ENCODE measurements around the gene NAB1. TPM values are rescaled to one million over a fixed set of nuclear protein-coding genes. Genes with fewer than 3 reads are reported as not detected.
A peak's percentile ranks its signal among the peaks of the same experiment; 100 is the strongest.
"Not testable (repeated sequence)": the region's sequence is repeated elsewhere in the genome, so short reads cannot be mapped to it uniquely, and the experiment has no call there.

NAB1 gene
- total RNA-seq (10 to 100 TPM; 72.0 to 88.1 TPM), polyA plus RNA-seq (ENCODE audit: insufficient read length in 2 of 2) (10 to 100 TPM; 35.8 to 41.0 TPM)
- long read RNA-seq, donor 1, partial matches to known transcripts: 0 of 3 reads
- long read RNA-seq, donor 1, other reads (novel, unspliced or antisense): 0 of 3 reads
- long read RNA-seq, donor 2: 0 reads
- long read RNA-seq, donor 3, partial matches to known transcripts: 0 of 2 reads
- long read RNA-seq, donor 3, other reads (novel, unspliced or antisense): 0 of 2 reads
- long read RNA-seq, donor 4, partial matches to known transcripts: 8 of 11 reads
- long read RNA-seq, donor 4, other reads (novel, unspliced or antisense): 0 of 11 reads

DNA sequence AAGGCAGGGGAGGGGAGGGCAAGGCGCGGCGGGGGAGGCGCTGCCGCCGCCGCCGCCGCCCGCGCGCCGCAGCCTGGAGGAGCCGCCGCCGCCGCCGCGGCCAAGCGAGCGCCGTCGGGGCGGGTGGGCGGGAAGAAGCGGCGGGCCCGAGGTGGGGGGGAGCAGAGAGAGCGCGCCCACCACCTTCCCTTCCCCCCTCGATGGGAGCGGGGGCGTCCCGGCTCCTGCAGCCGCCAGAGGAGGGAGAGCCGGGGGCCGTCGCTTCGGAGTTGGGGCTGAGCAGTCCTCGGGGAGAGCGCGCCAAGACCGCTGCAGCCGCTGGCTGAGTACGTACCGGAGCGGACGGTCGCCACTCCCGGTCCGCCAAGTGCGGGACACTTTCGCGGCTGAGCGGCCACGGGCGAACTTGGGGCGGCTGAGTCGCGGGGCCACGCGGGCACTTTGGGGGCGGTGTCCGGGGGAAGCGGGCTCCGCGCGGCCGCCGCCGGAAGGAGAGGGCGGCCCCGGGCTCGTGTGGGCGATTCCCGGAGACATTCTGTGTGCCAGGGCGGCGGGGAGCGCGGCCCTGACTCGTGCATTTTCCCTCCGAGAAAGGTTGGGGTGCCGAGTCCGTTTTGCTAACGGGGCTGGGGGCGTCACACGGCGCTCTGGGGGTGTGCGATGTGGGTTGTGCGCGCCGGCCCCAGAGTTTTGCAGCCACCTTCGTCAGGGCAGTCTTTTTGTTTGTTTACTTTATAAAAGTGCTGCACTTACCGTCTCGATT, at the start of gene NAB1:
NAB1 (plus strand) TSS at position 49 of the 763 bp plus-strand sequence. CDS start 10,094 bp downstream, outside the sequence.
- H3K4me1 ChIP-seq (ENCODE audit: control insufficient read depth, insufficient read depth, low read length): peaks cover 13% of the 10 kb centered on the region
- 0% methylated on average over 72 of the region's 95 CpGs for WGBS (ENCODE audit: insufficient coverage)

DNA sequence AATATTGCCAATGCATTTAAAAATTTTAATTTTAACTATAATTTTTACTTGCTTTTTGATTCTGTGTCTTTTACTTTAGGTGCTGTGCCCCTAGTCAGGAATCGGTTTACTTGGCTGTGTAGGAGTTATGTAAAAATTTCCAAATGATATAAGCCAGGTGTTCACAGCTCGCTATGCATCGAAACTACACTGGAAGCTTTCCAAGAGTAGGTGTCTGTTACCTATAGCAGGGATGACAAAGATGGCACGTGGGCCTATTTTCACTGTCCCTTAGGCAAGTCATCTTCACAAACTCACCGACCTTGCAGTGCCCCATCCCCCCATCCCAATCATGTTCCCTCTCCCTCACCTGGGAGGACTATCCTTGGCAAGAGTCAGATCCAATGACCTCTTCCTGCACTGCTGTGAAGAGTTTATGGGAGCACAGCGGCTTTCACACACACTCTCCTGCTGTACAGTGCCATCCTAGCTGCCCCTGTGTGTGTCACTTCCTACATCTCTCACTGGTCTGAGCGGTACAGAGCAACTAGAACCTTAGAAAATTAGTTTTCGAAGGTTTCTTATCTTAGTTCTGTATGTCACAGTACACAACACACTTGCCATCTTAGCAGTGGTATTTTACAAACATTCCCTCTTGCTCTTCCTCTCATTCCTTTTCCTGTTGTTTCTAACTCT, 49.2 kb upstream of the NAB1 start:
- Histone ChIP-seq H3K27ac (ENCODE audit: low read depth, low read length) (no peak overlapping the region), H3K9me3 (ENCODE audit: control insufficient read depth, insufficient read depth, low read length) (no peaks in the 10 kb centered on the region), H3K27me3 (ENCODE audit: control insufficient read depth, insufficient read depth, low read length) (no peaks in the 10 kb centered on the region), H3K4me1 (ENCODE audit: control insufficient read depth, insufficient read depth, low read length) (no peaks in the 10 kb centered on the region), H3K4me3 (ENCODE audit: low read depth, low read length) (no peak overlapping the region), H3K36me3 (ENCODE audit: control insufficient read depth, insufficient read depth, low read length) (no peaks in the 10 kb centered on the region)
- DNase-seq (ENCODE audit: low read depth in 4 of 6, low spot score in 6 of 6): no peak
- WGBS (ENCODE audit: insufficient coverage): 83% methylated on average over 6 of the region's 8 CpGs

More for the DNA sequence above, at the start of gene NAB1:
- Histone ChIP-seq H3K27me3 (ENCODE audit: control insufficient read depth, insufficient read depth, low read length) (no peaks in the 10 kb centered on the region), H3K36me3 (ENCODE audit: control insufficient read depth, insufficient read depth, low read length) (no peaks in the 10 kb centered on the region), H3K27ac (ENCODE audit: low read depth, low read length) (peak within 1 kb of the TSS; percentile 93), H3K4me3 (ENCODE audit: low read depth, low read length) (peak within 1 kb of the TSS; percentile 84), H3K9me3 (ENCODE audit: control insufficient read depth, insufficient read depth, low read length) (no peaks in the 10 kb centered on the region)
- DNase-seq (ENCODE audit: low read depth in 4 of 6, low spot score in 6 of 6): peak in 4 of 6 donors; percentile 39 to 86 (median 62)

DNA sequence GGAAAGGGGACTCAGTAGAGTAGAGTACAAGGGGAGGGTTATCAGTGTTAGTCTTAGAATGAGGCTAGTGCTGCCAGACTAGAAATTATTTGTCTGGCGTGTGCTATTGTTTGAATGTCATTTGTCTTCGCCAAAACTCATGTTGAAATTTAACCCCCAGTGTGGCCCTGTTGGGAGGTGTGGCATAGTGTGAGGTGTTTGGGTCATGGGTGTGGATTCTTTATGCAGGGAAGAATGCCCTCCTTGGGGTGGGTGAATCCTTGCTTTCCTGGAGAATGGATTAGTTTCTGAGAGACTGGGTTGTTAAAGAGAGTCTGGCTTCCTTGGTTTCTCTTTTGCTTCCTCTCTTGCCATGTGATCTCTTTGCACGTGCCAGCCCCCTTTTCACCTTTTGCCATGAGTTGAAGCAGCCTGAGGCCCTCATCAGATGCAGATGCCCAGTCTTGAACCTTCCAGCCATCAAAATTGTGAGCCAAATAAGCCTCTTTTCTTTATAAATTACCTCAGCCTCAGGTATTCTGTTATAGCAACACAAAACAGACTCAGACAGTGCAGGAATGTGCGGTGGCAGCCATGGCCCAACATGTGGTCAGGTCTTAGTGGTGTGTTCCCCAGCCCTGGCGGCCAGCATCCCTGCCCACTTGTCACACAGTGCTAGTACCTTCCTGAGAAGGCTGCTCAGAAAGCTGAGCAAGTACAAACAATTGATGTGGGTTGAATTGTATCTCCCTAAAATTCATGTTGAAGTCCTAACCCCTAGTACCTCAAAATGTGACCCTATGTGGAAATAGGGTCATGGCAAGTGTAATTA, 48.4 kb upstream of the NAB1 start:
- Histone ChIP-seq H3K4me3 (ENCODE audit: low read depth, low read length) (no peak overlapping the region), H3K4me1 (ENCODE audit: control insufficient read depth, insufficient read depth, low read length) (no peaks in the 10 kb centered on the region), H3K27me3 (ENCODE audit: control insufficient read depth, insufficient read depth, low read length) (no peaks in the 10 kb centered on the region), H3K36me3 (ENCODE audit: control insufficient read depth, insufficient read depth, low read length) (no peaks in the 10 kb centered on the region), H3K27ac (ENCODE audit: low read depth, low read length) (no peak overlapping the region), H3K9me3 (ENCODE audit: control insufficient read depth, insufficient read depth, low read length) (no peaks in the 10 kb centered on the region)
- no peak for DNase-seq (ENCODE audit: low read depth in 4 of 6, low spot score in 6 of 6)
- 73% methylated on average over 4 of the region's 5 CpGs for WGBS (ENCODE audit: insufficient coverage)

DNA sequence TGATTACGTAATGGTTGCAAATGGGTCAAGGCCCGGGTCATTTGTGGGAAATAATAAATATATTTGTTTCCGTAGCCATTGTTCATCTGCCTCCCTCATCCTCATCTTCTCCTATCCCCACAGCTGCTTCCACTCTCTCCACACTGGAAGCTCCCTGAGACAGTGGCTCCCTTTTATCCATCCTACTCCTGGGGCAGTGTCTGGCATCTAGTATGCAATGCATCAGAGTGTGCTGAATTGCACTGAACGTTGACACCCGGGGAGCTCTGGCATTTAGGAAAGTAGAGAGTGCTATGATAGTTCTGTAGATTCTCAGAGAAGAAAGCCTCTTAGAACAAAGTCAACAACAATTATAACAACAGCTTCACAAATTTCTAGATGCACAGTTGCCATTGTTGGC, 45.5 kb upstream of the NAB1 start:
- peak in 2 of 6 donors; percentile 32 to 50 for DNase-seq (ENCODE audit: low read depth in 4 of 6, low spot score in 6 of 6)
- Histone ChIP-seq H3K27ac (ENCODE audit: low read depth, low read length) (no peak overlapping the region), H3K4me3 (ENCODE audit: low read depth, low read length) (no peak overlapping the region)

DNA sequence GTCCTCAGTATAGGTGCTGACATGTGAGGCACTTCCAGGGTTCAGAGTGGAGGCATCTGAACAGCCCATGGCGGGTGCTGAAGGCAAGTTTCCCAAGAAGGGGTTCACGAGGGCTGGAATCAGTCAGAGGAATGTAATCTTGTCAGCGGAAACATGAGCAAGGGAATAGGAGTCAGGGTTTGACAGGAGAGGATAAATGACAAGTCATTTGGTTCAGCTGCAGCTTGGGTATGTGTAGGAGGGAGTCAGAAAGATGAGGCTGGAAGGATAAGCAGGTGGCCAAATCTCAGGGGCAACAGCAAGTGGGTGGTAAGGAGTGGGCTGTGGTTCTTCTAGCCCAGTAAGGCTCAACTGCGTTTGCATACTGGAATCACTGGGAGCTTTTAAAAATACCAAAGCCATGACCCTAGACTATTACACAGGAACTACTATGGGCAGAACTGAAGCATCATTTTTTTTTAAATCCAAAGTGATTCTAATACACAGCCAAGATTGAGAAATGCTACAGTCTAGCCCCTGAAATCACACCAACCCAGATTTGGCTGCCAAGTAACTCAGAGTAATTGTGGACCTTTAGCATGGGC, 41.8 kb upstream of the NAB1 start:
- Histone ChIP-seq H3K27ac (ENCODE audit: low read depth, low read length) (no peak overlapping the region), H3K27me3 (ENCODE audit: control insufficient read depth, insufficient read depth, low read length) (no peaks in the 10 kb centered on the region), H3K9me3 (ENCODE audit: control insufficient read depth, insufficient read depth, low read length) (no peaks in the 10 kb centered on the region), H3K36me3 (ENCODE audit: control insufficient read depth, insufficient read depth, low read length) (no peaks in the 10 kb centered on the region), H3K4me3 (ENCODE audit: low read depth, low read length) (no peak overlapping the region), H3K4me1 (ENCODE audit: control insufficient read depth, insufficient read depth, low read length) (no peaks in the 10 kb centered on the region)
- DNase-seq (ENCODE audit: low read depth in 4 of 6, low spot score in 6 of 6): no peak
- 62% methylated on average over 3 of the region's 4 CpGs for WGBS (ENCODE audit: insufficient coverage)

More for the DNA sequence above, 45.5 kb upstream of the NAB1 start:
- Histone ChIP-seq H3K27me3 (ENCODE audit: control insufficient read depth, insufficient read depth, low read length) (no peaks in the 10 kb centered on the region), H3K9me3 (ENCODE audit: control insufficient read depth, insufficient read depth, low read length) (no peaks in the 10 kb centered on the region), H3K4me1 (ENCODE audit: control insufficient read depth, insufficient read depth, low read length) (no peaks in the 10 kb centered on the region), H3K36me3 (ENCODE audit: control insufficient read depth, insufficient read depth, low read length) (no peaks in the 10 kb centered on the region)
- no CpG with 5 or more reads among the region's 5 CpGs for WGBS (ENCODE audit: insufficient coverage)

DNA sequence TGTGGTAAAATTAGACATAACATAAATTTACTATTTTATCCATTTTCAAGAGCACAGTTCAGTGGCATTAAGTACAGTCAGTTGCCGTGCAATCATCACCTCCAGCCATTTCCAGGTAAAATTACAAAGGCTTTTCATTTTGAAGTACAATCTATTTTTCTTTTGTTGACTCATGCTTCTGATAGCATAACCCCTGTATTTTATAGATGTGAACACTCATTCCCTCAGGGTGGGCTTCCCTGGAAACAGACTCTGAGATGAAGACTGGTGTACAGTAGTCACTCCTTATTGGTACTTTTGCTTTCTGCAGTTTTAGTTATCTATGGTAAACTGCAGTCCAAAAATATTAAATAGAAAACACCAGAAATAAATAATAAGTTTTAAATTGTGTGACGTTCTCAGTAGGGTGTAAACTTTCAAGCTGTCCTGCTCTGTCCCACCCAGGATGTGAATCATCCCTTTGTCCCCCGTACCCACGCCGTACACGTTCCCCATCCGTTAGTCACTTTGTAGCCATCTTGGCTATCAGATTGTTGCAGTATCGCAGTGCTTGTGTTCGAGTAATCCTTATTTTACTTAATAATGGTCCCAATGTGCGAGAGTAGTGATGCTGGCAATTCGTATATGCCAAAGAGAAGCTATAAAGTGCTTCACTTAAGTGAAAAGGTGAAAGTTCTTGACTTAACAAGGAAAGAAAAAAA, 41.1 kb upstream of the NAB1 start:
- Histone ChIP-seq H3K27ac (ENCODE audit: low read depth, low read length) (no peak overlapping the region), H3K36me3 (ENCODE audit: control insufficient read depth, insufficient read depth, low read length) (no peaks in the 10 kb centered on the region), H3K4me3 (ENCODE audit: low read depth, low read length) (no peak overlapping the region), H3K4me1 (ENCODE audit: control insufficient read depth, insufficient read depth, low read length) (no peaks in the 10 kb centered on the region), H3K27me3 (ENCODE audit: control insufficient read depth, insufficient read depth, low read length) (no peaks in the 10 kb centered on the region), H3K9me3 (ENCODE audit: control insufficient read depth, insufficient read depth, low read length) (no peaks in the 10 kb centered on the region)
- DNase-seq (ENCODE audit: low read depth in 4 of 6, low spot score in 6 of 6): no peak
- 97% methylated on average over 5 of the region's 11 CpGs for WGBS (ENCODE audit: insufficient coverage)

DNA sequence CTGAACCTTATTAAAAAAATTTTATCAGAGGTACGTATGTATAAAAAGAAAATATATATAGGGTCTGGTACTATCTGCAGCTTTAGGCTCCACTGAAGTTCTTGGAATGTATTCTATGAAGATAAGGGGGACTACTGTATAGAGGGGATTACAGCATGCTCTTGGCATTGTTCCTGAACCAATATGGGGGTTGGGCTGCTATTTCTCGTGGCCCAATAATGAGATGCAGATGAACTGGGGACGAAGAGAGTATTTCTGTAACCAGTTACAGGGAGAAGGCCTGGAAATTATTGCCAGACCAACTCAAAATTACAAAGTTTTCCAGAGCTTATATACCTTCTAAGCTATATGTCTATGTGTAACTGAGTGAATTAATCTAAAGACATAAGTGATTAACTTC, 40.0 kb upstream of the NAB1 start:
- H3K27ac ChIP-seq (ENCODE audit: low read depth, low read length); H3K36me3 ChIP-seq (ENCODE audit: control insufficient read depth, insufficient read depth, low read length); DNase-seq (ENCODE audit: low read depth in 4 of 6, low spot score in 6 of 6); H3K9me3 ChIP-seq (ENCODE audit: control insufficient read depth, insufficient read depth, low read length); H3K27me3 ChIP-seq (ENCODE audit: control insufficient read depth, insufficient read depth, low read length); H3K4me1 ChIP-seq (ENCODE audit: control insufficient read depth, insufficient read depth, low read length); H3K4me3 ChIP-seq (ENCODE audit: low read depth, low read length): not testable (repeated sequence)
- 80% methylated on average over 1 of the region's 3 CpGs for WGBS (ENCODE audit: insufficient coverage)

GRCh38 chr2:190609397-190609796, 39.5 kb upstream of the NAB1 start:
- WGBS (ENCODE audit: insufficient coverage): no CpG with 5 or more reads among the region's 1 CpG
- not testable (repeated sequence) for H3K27me3 ChIP-seq (ENCODE audit: control insufficient read depth, insufficient read depth, low read length); DNase-seq (ENCODE audit: low read depth in 4 of 6, low spot score in 6 of 6)

More at GRCh38 chr2:190609397-190609796, 39.5 kb upstream of the NAB1 start:
- not testable (repeated sequence) for H3K36me3 ChIP-seq (ENCODE audit: control insufficient read depth, insufficient read depth, low read length); H3K27ac ChIP-seq (ENCODE audit: low read depth, low read length); H3K9me3 ChIP-seq (ENCODE audit: control insufficient read depth, insufficient read depth, low read length); H3K4me3 ChIP-seq (ENCODE audit: low read depth, low read length); H3K4me1 ChIP-seq (ENCODE audit: control insufficient read depth, insufficient read depth, low read length)

Data from spinal cord (tissue), 10 donors.